H1 (cell line): ENCODE results near the gene TLE1. TPM values are rescaled to one million over a fixed set of nuclear protein-coding genes. Genes with fewer than 3 reads are reported as not detected.

Source experiments
- CBX5 ChIP-seq: fragments of 300-800, 300-1000 bp; sonication (generic); IDR thresholded peaks from 2 replicates; pipeline ENCODE4 v1.7.1; 2016; ENCODE audit warnings: antibody characterized with exemption, low read length, low read depth
- KDM1A ChIP-seq: fragments of 200-600, 300-600 bp; sonication (generic); IDR thresholded peaks from 2 replicates; pipeline ENCODE4 v1.7.1; 2016; ENCODE audit warnings: mild to moderate bottlenecking, low read length, borderline replicate concordance
- KDM5A ChIP-seq: fragments of 200-600 bp; IDR thresholded peaks from 2 replicates; pipeline ENCODE4 v1.7.1; 2012; ENCODE audit warnings: mild to moderate bottlenecking, low read length, inconsistent platforms, mixed read lengths
- MAFK ChIP-seq: IDR thresholded peaks from 2 replicates; pipeline ENCODE4 v1.6.1; 2012; ENCODE audit warnings: low read depth, mild to moderate bottlenecking, improper control_type of control experiment, low read length
- NANOG ChIP-seq: IDR thresholded peaks from 2 replicates; pipeline ENCODE4 v1.6.1; 2011; ENCODE audit warnings: low read length, low read depth, mild to moderate bottlenecking, inconsistent platforms; ENCODE audit not compliant: insufficient read depth, poor library complexity, severe bottlenecking
- RFX5 ChIP-seq: IDR thresholded peaks from 2 replicates; pipeline ENCODE4 v1.6.1; 2011; ENCODE audit warnings: low read depth, low read length, improper control_type of control experiment, borderline replicate concordance
- SUZ12 ChIP-seq: fragments of 200-600 bp; sonication (generic); IDR thresholded peaks from 2 replicates; pipeline ENCODE4 v1.6.1; 2012; ENCODE audit warnings: mild to moderate bottlenecking, inconsistent platforms, low read length, moderate library complexity, mixed read lengths
- polyA plus RNA-seq, 7 experiments: library from polyadenylated mRNA; depleted of rRNA in 3 of 7; stranded (reverse) in 5 of 7; unstranded in 2 of 7; fragments of >200 nt in 5 of 7; fragments of 200-250 nt in 2 of 7; gene quantifications; 1 replicate in 5 of 7; 2 replicates in 1 of 7; 4 replicates in 1 of 7; pipeline versions ENCODE4 v1.2.1 to v1.2.3, GENCODE V29; 2011 to 2013; ENCODE audit warnings: missing spikeins in 2 of 7, mixed read lengths in 2 of 7
- total RNA-seq: library from RNA; stranded (reverse); fragmentation: NEBNext Ultra II Directional; extraction: Animal tissue kit (Norgen Biotek cat#: 25700); gene quantifications from 2 replicates; pipeline ENCODE4 v1.2.1, GENCODE V29; 2021
- TF ChIP-seq, protein P1 (sequence below): IDR thresholded peaks from 2 replicates; pipeline ENCODE4 v1.6.1; 2012; ENCODE audit warnings: inconsistent platforms

TLE1 gene
- total and polyA plus RNA-seq, 2 of the 8 experiments (the other 6 are each of a cell fraction or from before 2014, with no cell fraction given) = 81.8 to 91.6 TPM

DNA sequence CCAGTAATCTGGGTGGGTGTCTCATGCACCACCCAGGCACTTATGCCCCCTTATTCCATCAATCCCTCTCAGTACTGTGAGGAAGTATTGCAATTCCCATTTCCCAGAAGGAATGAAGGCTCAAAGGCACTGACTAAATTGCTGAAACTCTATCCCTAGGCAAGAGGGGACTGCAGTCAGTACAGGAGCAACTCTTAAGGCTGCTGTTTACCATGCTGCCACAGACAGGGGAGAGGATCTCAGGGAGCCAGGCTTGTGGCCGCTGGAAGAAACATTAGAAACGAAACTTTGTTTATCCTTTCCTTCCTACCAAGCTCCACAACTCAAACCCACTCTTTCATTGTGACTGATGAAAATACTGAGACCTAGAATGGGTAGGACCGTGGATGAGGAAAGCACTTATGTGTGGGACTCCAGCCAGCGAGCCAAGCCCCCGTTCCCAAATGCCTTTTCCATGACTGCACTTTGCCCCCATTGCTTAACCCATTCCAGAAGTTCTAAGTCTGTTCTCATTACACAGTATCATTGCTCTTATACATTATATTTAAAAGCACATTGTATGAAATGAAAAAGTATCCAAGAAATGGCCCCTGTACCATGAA, 54.3 kb downstream of the TLE1 start (continued):
- TF ChIP-seq, protein P1, sequence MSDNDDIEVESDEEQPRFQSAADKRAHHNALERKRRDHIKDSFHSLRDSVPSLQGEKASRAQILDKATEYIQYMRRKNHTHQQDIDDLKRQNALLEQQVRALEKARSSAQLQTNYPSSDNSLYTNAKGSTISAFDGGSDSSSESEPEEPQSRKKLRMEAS = no peak
- no peak for TF ChIP-seq SUZ12
- no peak for TF ChIP-seq RFX5
- TF ChIP-seq KDM1A = no peak
- TF ChIP-seq NANOG = no peak
- no peak for TF ChIP-seq CBX5
- TF ChIP-seq KDM5A = no peak
- no peak for TF ChIP-seq MAFK
- TF ChIP-seq, all 59 proteins: peak for 0
